ENCODE data around the gene DEDD. TPM values are rescaled to one million over a fixed set of nuclear protein-coding genes. Genes with fewer than 3 reads are reported as not detected.

DEDD gene
- total and polyA plus RNA-seq, 2 donors (not counting 1 experiment from before 2014, with no cell fraction given), result 35.9 to 40.8 TPM

GRCh38 chr1:161165742-161166668 lies 33.5 kb upstream of the DEDD start, which contains the start of gene PPOX:
TSS of gene PPOX (plus strand) at chr1:161166426. CDS start at chr1:161166848, 422 bp downstream.
- TF ChIP-seq, protein P1, sequence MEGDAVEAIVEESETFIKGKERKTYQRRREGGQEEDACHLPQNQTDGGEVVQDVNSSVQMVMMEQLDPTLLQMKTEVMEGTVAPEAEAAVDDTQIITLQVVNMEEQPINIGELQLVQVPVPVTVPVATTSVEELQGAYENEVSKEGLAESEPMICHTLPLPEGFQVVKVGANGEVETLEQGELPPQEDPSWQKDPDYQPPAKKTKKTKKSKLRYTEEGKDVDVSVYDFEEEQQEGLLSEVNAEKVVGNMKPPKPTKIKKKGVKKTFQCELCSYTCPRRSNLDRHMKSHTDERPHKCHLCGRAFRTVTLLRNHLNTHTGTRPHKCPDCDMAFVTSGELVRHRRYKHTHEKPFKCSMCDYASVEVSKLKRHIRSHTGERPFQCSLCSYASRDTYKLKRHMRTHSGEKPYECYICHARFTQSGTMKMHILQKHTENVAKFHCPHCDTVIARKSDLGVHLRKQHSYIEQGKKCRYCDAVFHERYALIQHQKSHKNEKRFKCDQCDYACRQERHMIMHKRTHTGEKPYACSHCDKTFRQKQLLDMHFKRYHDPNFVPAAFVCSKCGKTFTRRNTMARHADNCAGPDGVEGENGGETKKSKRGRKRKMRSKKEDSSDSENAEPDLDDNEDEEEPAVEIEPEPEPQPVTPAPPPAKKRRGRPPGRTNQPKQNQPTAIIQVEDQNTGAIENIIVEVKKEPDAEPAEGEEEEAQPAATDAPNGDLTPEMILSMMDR (IDR thresholded peaks at IDR 0.05), result peak; percentile 68
- TF ChIP-seq EZH2 (IDR thresholded peaks at IDR 0.05; ENCODE audit: borderline replicate concordance, insufficient read depth, low read depth, low read length, poor library complexity, severe bottlenecking), result no peak
- DNase-seq (peak; percentile 95), ATAC-seq (ENCODE audit: low read depth) (peak; percentile 94)
- H3K36me3 ChIP-seq (replicated peaks in 1 of 2; ENCODE audit: control extremely low read depth in 1 of 2, control insufficient read depth in 1 of 2, extremely low read depth in 1 of 2, insufficient read depth in 2 of 2, low read length in 1 of 2), result peaks cover 0 to 41% of the 10 kb centered on the region in 2 experiments
- H3K4me3 ChIP-seq (ENCODE audit: control extremely low read depth in 1 of 5, extremely low read depth in 1 of 5, insufficient read depth in 1 of 5, low read depth in 2 of 5, low read length in 4 of 5), result peak within 1 kb of the TSS; percentile 48 to 82 (median 69)
- POLR2A ChIA-PET, result interaction anchor here (0.6 to 2.2 kb wide), 15 partner anchors 8 to 145 kb away, joined by 3 to 12 read pairs (median 4); partner anchors contain the start of genes B4GALT3, F11R, TOMM40L and UFC1
- under 1% methylated on average over 52 of the region's 54 CpGs for WGBS (ENCODE audit: insufficient coverage)
- intact Hi-C loops (cut with micrococcal nuclease), result loop anchor here (1.0 to 2.0 kb wide), 7 partner anchors 11 to 59 kb away; partner anchors contain the start of genes B4GALT3, DEDD, NDUFS2 and NIT1
- peak within 1 kb of the TSS; percentile 95 for H3K4me2 ChIP-seq (replicated peaks; ENCODE audit: low read depth, low read length, poor library complexity, severe bottlenecking)
- H3K4me1 ChIP-seq (ENCODE audit: control insufficient read depth in 2 of 2, insufficient read depth in 2 of 2, low read length in 2 of 2), result peaks cover 20 to 26% of the 10 kb centered on the region in 2 donors
- no peaks in the 10 kb centered on the region for H3K9me3 Mint-ChIP-seq (ENCODE audit: insufficient read depth)
- no peaks in the 10 kb centered on the region for H3K27me3 ChIP-seq (replicated peaks in 1 of 4; ENCODE audit: control extremely low read depth in 1 of 4, control insufficient read depth in 3 of 4, insufficient read depth in 4 of 4, low read length in 3 of 4)
- CTCF ChIA-PET, result interaction anchor here (0.6 to 4.8 kb wide), 37 partner anchors 8 to 874 kb away, joined by 3 to 47 read pairs (median 4); partner anchors contain the start of genes ADAMTS4, ARHGAP30, B4GALT3 and CFAP126
- peak within 1 kb of the TSS; percentile 89 to 92 for H3K27ac ChIP-seq (ENCODE audit: low read length in 2 of 2)
- H4K20me1 ChIP-seq (ENCODE audit: control insufficient read depth, insufficient read depth, low read length, poor library complexity, severe bottlenecking), result no peaks in the 10 kb centered on the region
- H3K79me2 ChIP-seq (ENCODE audit: control insufficient read depth, insufficient read depth, low read length), result peaks cover 19% of the 10 kb centered on the region
- no peaks in the 10 kb centered on the region for H3K27me3 Mint-ChIP-seq
- peak within 1 kb of the TSS; percentile 91 for H3K4me3 Mint-ChIP-seq
- H3K9ac ChIP-seq (ENCODE audit: low read length), result peak within 1 kb of the TSS; percentile 78
- no peaks in the 10 kb centered on the region for H3K9me3 ChIP-seq (ENCODE audit: control extremely low read depth in 1 of 3, control insufficient read depth in 2 of 3, insufficient read depth in 1 of 3, low read length in 2 of 3)
- H3K4me1 Mint-ChIP-seq, result peaks cover 47% of the 10 kb centered on the region
- peak within 1 kb of the TSS; percentile 99 for H3K27ac Mint-ChIP-seq
- H2AFZ ChIP-seq (ENCODE audit: insufficient read depth, low read depth, low read length, poor library complexity, severe bottlenecking), result peak within 1 kb of the TSS; percentile 95
